ENCODE results near the gene LIN37. TPM values are rescaled to one million over a fixed set of nuclear protein-coding genes. Genes with fewer than 3 reads are reported as not detected.
"Not testable (repeated sequence)": the region's sequence is repeated elsewhere in the genome, so short reads cannot be mapped to it uniquely, and the experiment has no call there.

Gene LIN37
- total RNA-seq, 1 experiment from 2014 or later, result 5.9 TPM

DNA sequence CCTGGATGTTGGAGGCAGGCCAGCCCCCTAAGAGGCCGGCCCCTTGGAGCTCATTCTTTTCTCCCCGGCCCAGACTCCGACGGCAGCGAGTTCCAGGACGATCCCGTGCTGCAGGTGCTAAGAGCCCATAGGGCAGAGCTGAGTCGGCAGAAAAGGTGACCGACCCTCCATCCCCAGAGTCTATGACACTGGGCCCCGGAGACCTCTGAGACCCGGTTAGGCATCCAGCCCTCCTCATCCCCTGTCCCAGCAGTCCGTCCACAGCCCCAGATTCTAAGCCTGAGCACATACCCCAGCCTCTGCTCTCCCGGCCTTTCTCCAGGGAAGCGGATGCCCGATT, 19.7 kb downstream of the LIN37 start:
- Mint-ChIP-seq H3K27ac (no peak overlapping the region), H3K36me3 (ENCODE audit: insufficient read depth in 1 of 3, low read depth in 3 of 3) (peaks cover 4 to 29% (median 28%) of the 10 kb centered on the region in 3 experiments)
- H3K23me2 ChIP-seq (ENCODE audit: insufficient read length, low read depth, low read length, poor library complexity, severe bottlenecking), result no peaks in the 10 kb centered on the region

DNA sequence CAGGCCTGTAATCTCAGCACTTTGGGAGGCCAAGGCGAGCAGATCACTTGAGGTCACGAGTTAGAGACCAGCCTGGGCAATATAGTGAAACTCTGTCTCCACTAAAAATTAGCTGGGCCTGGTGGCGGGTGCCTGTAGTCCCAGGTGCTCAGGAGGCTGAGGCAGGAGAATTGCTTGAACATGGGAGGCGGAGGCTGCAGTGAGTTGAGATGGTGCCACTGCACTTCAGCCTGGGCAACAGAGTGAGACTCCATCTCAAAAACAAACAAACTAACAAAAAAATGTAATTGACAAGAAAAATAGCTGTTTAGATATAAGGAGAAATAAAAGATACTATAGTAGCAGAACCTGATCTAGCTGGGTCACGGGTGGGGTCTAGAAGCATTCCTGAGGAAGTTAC, 24.0 kb downstream of the LIN37 start:
- not testable (repeated sequence) for H3K79me1 ChIP-seq (ENCODE audit: insufficient read depth, low read depth, low read length, poor library complexity, severe bottlenecking); H3K23ac ChIP-seq (ENCODE audit: insufficient read length, low read depth, low read length); H3K9ac ChIP-seq (ENCODE audit: extremely low read depth, insufficient read length, low read length); H3K18ac ChIP-seq (ENCODE audit: insufficient read length, low read depth, low read length); H4K5ac ChIP-seq (ENCODE audit: insufficient read length, low read depth, low read length); H4K8ac ChIP-seq (replicated peaks; ENCODE audit: insufficient read length, low read depth, low read length); H3K79me2 ChIP-seq (ENCODE audit: insufficient read depth, low read length); H3K27me3 ChIP-seq (ENCODE audit: insufficient read depth, low read length); H3K27ac Mint-ChIP-seq; H2BK12ac ChIP-seq (ENCODE audit: insufficient read length, low read depth, low read length); H2AK5ac ChIP-seq (ENCODE audit: insufficient read length, low read length); H3K4me1 ChIP-seq (ENCODE audit: insufficient read depth, low read length); H3K9me3 Mint-ChIP-seq; H2BK5ac ChIP-seq (ENCODE audit: insufficient read length, low read length); H3K14ac ChIP-seq (ENCODE audit: insufficient read depth, low read length); H2BK20ac ChIP-seq (ENCODE audit: low read depth, low read length, poor library complexity, severe bottlenecking); H4K20me1 ChIP-seq (ENCODE audit: control insufficient read depth, insufficient read depth, insufficient read length); H2BK15ac ChIP-seq (ENCODE audit: low read depth, low read length); H3K9me3 ChIP-seq (ENCODE audit: control insufficient read depth, low read depth, low read length); H2BK120ac ChIP-seq (ENCODE audit: low read depth, low read length, poor library complexity, severe bottlenecking); H3T11ph ChIP-seq (ENCODE audit: low read length); H3K56ac ChIP-seq (ENCODE audit: insufficient read length, low read depth, low read length); H3K23me2 ChIP-seq (ENCODE audit: insufficient read length, low read depth, low read length, poor library complexity, severe bottlenecking); H3K27ac ChIP-seq (ENCODE audit: insufficient read length, low read depth, low read length); H3K4me3 Mint-ChIP-seq; DNase-seq; H2AFZ ChIP-seq (ENCODE audit: low read length); H3K4me2 ChIP-seq (ENCODE audit: insufficient read depth, insufficient read length, low read length); H4K91ac ChIP-seq (ENCODE audit: insufficient read length, low read depth, low read length); H3K4ac ChIP-seq (ENCODE audit: low read depth, low read length)
- H3K27me3 Mint-ChIP-seq (ENCODE audit: low read depth), result peaks cover 40% of the 10 kb centered on the region
- no CpG with 5 or more reads among the region's 5 CpGs for WGBS (ENCODE audit: extremely low coverage, insufficient read length, low lambda C conversion rate)
- peaks cover 27 to 30% of the 10 kb centered on the region in 2 experiments for H3K4me1 Mint-ChIP-seq
- H3K36me3 Mint-ChIP-seq (ENCODE audit: insufficient read depth in 1 of 3, low read depth in 3 of 3), result peaks cover 4 to 17% (median 9%) of the 10 kb centered on the region in 3 experiments

More for the DNA sequence above, 19.7 kb downstream of the LIN37 start:
- Histone ChIP-seq H3K9me3 (ENCODE audit: control insufficient read depth, low read depth, low read length) (no peaks in the 10 kb centered on the region), H4K5ac (ENCODE audit: insufficient read length, low read depth, low read length) (no peak overlapping the region), H3K4me1 (ENCODE audit: insufficient read depth, low read length) (no peaks in the 10 kb centered on the region), H3T11ph (ENCODE audit: low read length) (no peak overlapping the region), H2BK15ac (ENCODE audit: low read depth, low read length) (no peak overlapping the region), H3K27me3 (ENCODE audit: insufficient read depth, low read length) (no peaks in the 10 kb centered on the region), H3K4me2 (ENCODE audit: insufficient read depth, insufficient read length, low read length) (no peak overlapping the region), H3K18ac (ENCODE audit: insufficient read length, low read depth, low read length) (no peak overlapping the region), H3K56ac (ENCODE audit: insufficient read length, low read depth, low read length) (no peak overlapping the region), H4K8ac (replicated peaks; ENCODE audit: insufficient read length, low read depth, low read length) (no peak overlapping the region), H2AFZ (ENCODE audit: low read length) (no peak overlapping the region), H3K27ac (ENCODE audit: insufficient read length, low read depth, low read length) (no peak overlapping the region), H2BK5ac (ENCODE audit: insufficient read length, low read length) (no peak overlapping the region), H2BK20ac (ENCODE audit: low read depth, low read length, poor library complexity, severe bottlenecking) (no peak overlapping the region), H3K4ac (ENCODE audit: low read depth, low read length) (no peak overlapping the region), H2BK120ac (ENCODE audit: low read depth, low read length, poor library complexity, severe bottlenecking) (no peak overlapping the region), H2AK5ac (ENCODE audit: insufficient read length, low read length) (no peak overlapping the region), H3K9ac (ENCODE audit: extremely low read depth, insufficient read length, low read length) (no peak overlapping the region), H2BK12ac (ENCODE audit: insufficient read length, low read depth, low read length) (no peak overlapping the region), H3K23ac (ENCODE audit: insufficient read length, low read depth, low read length) (no peak overlapping the region), H4K20me1 (ENCODE audit: control insufficient read depth, insufficient read depth, insufficient read length) (no peaks in the 10 kb centered on the region), H3K14ac (ENCODE audit: insufficient read depth, low read length) (no peak overlapping the region), H3K79me2 (ENCODE audit: insufficient read depth, low read length) (no peaks in the 10 kb centered on the region), H3K79me1 (ENCODE audit: insufficient read depth, low read depth, low read length, poor library complexity, severe bottlenecking) (no peaks in the 10 kb centered on the region), H4K91ac (ENCODE audit: insufficient read length, low read depth, low read length) (no peak overlapping the region)
- peaks cover 7 to 8% of the 10 kb centered on the region in 2 experiments for H3K4me1 Mint-ChIP-seq
- H3K27me3 Mint-ChIP-seq (ENCODE audit: low read depth), result peaks cover 17% of the 10 kb centered on the region
- no peaks in the 10 kb centered on the region for H3K9me3 Mint-ChIP-seq
- TF ChIP-seq, protein P1, sequence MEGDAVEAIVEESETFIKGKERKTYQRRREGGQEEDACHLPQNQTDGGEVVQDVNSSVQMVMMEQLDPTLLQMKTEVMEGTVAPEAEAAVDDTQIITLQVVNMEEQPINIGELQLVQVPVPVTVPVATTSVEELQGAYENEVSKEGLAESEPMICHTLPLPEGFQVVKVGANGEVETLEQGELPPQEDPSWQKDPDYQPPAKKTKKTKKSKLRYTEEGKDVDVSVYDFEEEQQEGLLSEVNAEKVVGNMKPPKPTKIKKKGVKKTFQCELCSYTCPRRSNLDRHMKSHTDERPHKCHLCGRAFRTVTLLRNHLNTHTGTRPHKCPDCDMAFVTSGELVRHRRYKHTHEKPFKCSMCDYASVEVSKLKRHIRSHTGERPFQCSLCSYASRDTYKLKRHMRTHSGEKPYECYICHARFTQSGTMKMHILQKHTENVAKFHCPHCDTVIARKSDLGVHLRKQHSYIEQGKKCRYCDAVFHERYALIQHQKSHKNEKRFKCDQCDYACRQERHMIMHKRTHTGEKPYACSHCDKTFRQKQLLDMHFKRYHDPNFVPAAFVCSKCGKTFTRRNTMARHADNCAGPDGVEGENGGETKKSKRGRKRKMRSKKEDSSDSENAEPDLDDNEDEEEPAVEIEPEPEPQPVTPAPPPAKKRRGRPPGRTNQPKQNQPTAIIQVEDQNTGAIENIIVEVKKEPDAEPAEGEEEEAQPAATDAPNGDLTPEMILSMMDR (conservative IDR thresholded peaks at IDR 0.05), result no peak
- no peak for DNase-seq
- WGBS (ENCODE audit: extremely low coverage, insufficient read length, low lambda C conversion rate), result no CpG with 5 or more reads among the region's 15 CpGs
- no peak overlapping the region for H3K4me3 Mint-ChIP-seq

Measured in H9 (cell line).